ENCODE data around the gene ACTR8.

The ACTR8 gene

GRCh38 chr3:53902711-53903110, 20.8 kb upstream of the ACTR8 start:
- no peak for TF ChIP-seq CTCF (IDR thresholded peaks at IDR 0.05; ENCODE audit: low read depth, low read length)
- DNase-seq, result no peak

GRCh38 chr3:53902067-53902466, 20.1 kb upstream of the ACTR8 start:
- Histone ChIP-seq H3K4me3 (ENCODE audit: low read depth, low read length) (no peak overlapping the region), H3K27me3 (ENCODE audit: insufficient read depth, low read depth, severe bottlenecking) (no peaks in the 10 kb centered on the region), H3K27ac (no peak overlapping the region), H3K36me3 (no peaks in the 10 kb centered on the region), H3K9me3 (ENCODE audit: severe bottlenecking) (no peaks in the 10 kb centered on the region)
- no peak for TF ChIP-seq CTCF (IDR thresholded peaks at IDR 0.05; ENCODE audit: low read depth, low read length)
- no peak for DNase-seq

More at GRCh38 chr3:53902711-53903110, 20.8 kb upstream of the ACTR8 start:
- Histone ChIP-seq H3K9me3 (ENCODE audit: severe bottlenecking) (no peaks in the 10 kb centered on the region), H3K27me3 (ENCODE audit: insufficient read depth, low read depth, severe bottlenecking) (no peaks in the 10 kb centered on the region), H3K36me3 (no peaks in the 10 kb centered on the region), H3K27ac (no peak overlapping the region), H3K4me3 (ENCODE audit: low read depth, low read length) (no peak overlapping the region)

GRCh38 chr3:53900666-53901331, 18.8 kb upstream of the ACTR8 start:
- H3K4me3 ChIP-seq (ENCODE audit: low read depth, low read length), result no peak overlapping the region
- TF ChIP-seq CTCF (IDR thresholded peaks at IDR 0.05; ENCODE audit: low read depth, low read length), result no peak
- no peak for DNase-seq

GRCh38 chr3:53899750-53900149, 17.8 kb upstream of the ACTR8 start:
- Histone ChIP-seq H3K36me3 (no peaks in the 10 kb centered on the region), H3K4me3 (ENCODE audit: low read depth, low read length) (no peak overlapping the region), H3K9me3 (ENCODE audit: severe bottlenecking) (no peaks in the 10 kb centered on the region), H3K27ac (peak overlapping the region; percentile 0), H3K27me3 (ENCODE audit: insufficient read depth, low read depth, severe bottlenecking) (no peaks in the 10 kb centered on the region)
- peak; percentile 15 for DNase-seq
- no peak for TF ChIP-seq CTCF (IDR thresholded peaks at IDR 0.05; ENCODE audit: low read depth, low read length)

More at GRCh38 chr3:53900666-53901331, 18.8 kb upstream of the ACTR8 start:
- Histone ChIP-seq H3K9me3 (ENCODE audit: severe bottlenecking) (no peaks in the 10 kb centered on the region), H3K27me3 (ENCODE audit: insufficient read depth, low read depth, severe bottlenecking) (no peaks in the 10 kb centered on the region), H3K27ac (no peak overlapping the region), H3K36me3 (no peaks in the 10 kb centered on the region)

GRCh38 chr3:53892286-53892637, 10.3 kb upstream of the ACTR8 start:
- peaks cover 19% of the 10 kb centered on the region for H3K36me3 ChIP-seq
- peak overlapping the region; percentile 64 for H3K27ac ChIP-seq
- H3K9me3 ChIP-seq (ENCODE audit: severe bottlenecking), result no peaks in the 10 kb centered on the region
- H3K4me3 ChIP-seq (ENCODE audit: low read depth, low read length), result peak overlapping the region; percentile 83
- no peak for TF ChIP-seq CTCF (IDR thresholded peaks at IDR 0.05; ENCODE audit: low read depth, low read length)
- H3K27me3 ChIP-seq (ENCODE audit: insufficient read depth, low read depth, severe bottlenecking), result no peaks in the 10 kb centered on the region
- no peak for DNase-seq

All from WERI-Rb-1 (cell line).